ENCODE results near the gene DYNC1LI1.

The DYNC1LI1 gene

GRCh38 chr3:32557640-32558352 is 12.9 kb downstream of the DYNC1LI1 start:
- DNase-seq (ENCODE audit: low read depth): no peak
- no peak overlapping the region for H3K4me3 ChIP-seq (ENCODE audit: low read depth, low read length)
- TF ChIP-seq, protein P1, sequence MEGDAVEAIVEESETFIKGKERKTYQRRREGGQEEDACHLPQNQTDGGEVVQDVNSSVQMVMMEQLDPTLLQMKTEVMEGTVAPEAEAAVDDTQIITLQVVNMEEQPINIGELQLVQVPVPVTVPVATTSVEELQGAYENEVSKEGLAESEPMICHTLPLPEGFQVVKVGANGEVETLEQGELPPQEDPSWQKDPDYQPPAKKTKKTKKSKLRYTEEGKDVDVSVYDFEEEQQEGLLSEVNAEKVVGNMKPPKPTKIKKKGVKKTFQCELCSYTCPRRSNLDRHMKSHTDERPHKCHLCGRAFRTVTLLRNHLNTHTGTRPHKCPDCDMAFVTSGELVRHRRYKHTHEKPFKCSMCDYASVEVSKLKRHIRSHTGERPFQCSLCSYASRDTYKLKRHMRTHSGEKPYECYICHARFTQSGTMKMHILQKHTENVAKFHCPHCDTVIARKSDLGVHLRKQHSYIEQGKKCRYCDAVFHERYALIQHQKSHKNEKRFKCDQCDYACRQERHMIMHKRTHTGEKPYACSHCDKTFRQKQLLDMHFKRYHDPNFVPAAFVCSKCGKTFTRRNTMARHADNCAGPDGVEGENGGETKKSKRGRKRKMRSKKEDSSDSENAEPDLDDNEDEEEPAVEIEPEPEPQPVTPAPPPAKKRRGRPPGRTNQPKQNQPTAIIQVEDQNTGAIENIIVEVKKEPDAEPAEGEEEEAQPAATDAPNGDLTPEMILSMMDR (IDR thresholded peaks at IDR 0.05; ENCODE audit: low read depth, low read length, missing control alignments): no peak

DNA sequence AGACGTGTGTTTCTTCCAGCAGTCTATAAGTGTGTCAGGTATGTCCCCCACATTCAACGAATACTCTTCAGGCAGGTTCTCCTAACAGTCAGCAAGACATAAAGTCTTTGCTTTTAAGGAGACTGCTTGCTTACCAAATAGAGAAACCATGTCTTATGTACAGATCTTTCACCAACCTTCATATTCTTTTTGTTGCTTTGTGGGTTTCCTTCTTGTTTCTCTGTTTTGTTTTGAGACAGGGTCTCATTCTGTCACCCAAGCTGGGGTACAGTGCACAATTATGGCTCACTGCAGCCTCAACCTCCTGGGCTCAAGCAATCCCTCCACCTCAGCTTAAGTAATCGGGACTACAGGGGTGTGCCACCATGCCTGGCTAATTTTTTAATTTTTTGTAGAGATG is 14.3 kb downstream of the DYNC1LI1 start:
- TF ChIP-seq, protein P1 (IDR thresholded peaks at IDR 0.05; ENCODE audit: low read depth, low read length, missing control alignments): no peak
- no peak for DNase-seq (ENCODE audit: low read depth)
- H3K4me3 ChIP-seq (ENCODE audit: low read depth, low read length): no peak overlapping the region

DNA sequence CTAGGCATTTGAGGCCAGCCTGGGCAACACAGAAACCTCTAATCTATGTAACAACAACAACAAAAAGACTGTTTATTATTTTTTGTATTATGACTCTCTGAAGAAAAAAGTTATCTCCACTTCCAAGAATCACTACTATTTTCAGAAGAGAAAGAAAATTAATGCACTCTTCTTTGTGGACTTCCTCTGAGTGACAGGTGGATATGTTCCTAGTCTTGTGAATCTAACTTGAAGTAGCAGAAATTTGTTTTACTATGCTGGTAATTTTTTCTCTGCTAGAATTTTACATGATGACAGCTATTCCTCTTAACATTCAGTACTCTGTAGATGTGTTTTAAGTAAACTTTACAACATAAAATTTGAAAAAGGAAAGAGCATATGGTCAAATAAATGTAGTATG is 16.7 kb downstream of the DYNC1LI1 start:
- TF ChIP-seq, protein P1 (IDR thresholded peaks at IDR 0.05; ENCODE audit: low read depth, low read length, missing control alignments): no peak
- no peak overlapping the region for H3K4me3 ChIP-seq (ENCODE audit: low read depth, low read length)
- DNase-seq (ENCODE audit: low read depth): no peak

DNA sequence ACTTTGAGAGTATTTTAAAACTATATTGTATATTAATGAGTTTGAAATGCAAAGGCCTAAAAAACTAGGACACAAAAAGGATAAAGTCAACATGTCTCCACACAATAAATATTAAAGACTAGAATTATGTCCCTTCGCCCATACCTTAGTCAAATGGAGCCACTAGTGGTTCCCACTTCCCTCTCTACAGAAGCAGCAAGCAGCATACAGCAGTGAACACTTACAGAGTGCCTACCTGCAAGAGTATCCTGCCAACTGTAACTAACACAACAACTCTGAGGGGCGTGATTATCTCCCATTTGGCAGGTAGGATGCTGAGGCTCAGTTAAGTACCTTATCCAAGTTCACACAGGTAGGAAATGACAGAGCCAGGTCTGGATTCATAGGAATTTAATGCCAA is 17.2 kb downstream of the DYNC1LI1 start:
- no peak overlapping the region for H3K4me3 ChIP-seq (ENCODE audit: low read depth, low read length)
- TF ChIP-seq, protein P1 (IDR thresholded peaks at IDR 0.05; ENCODE audit: low read depth, low read length, missing control alignments): no peak
- DNase-seq (ENCODE audit: low read depth): no peak

DNA sequence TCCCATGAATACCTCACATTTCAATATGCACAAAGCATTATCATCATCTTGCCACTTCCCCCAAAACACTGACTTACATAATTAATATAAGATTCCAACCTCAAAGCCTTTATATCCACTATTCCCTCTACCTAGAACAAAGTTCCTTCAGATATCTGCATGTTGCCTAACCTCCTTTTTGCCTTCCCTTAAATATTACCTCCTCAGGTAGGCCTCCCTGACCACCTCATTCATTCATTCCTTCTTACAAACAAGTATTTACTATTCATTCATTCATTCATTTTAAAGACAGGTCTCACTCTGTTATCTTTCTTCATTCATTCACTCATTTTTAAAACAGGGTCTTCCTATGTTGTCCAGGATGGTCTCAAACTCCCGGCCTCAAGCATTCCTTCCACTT is 18.6 kb downstream of the DYNC1LI1 start:
- no peak for DNase-seq (ENCODE audit: low read depth)
- no peak overlapping the region for H3K4me3 ChIP-seq (ENCODE audit: low read depth, low read length)
- TF ChIP-seq, protein P1 (IDR thresholded peaks at IDR 0.05; ENCODE audit: low read depth, low read length, missing control alignments): no peak

DNA sequence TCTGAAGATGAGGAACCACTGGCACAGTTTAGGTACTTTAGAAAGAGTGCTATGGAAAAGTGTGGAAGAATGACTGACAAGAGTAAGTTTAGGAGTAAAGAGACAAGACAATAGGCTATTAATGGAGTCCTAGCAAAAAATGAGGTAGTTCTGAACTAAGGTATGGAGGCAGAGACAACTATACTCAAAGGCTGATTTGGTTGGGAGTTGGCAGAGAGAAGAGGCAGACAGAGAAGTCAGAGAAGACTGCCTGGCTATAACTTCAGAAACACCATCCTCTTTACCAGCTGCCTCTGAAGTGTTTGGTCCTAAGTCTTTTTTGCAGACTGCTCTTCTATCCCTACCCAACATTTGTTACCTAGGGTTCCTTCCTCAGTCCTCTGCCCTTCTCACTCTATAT is 19.2 kb downstream of the DYNC1LI1 start:
- no peak overlapping the region for H3K4me3 ChIP-seq (ENCODE audit: low read depth, low read length)
- TF ChIP-seq, protein P1 (IDR thresholded peaks at IDR 0.05; ENCODE audit: low read depth, low read length, missing control alignments): no peak
- DNase-seq (ENCODE audit: low read depth): no peak

DNA sequence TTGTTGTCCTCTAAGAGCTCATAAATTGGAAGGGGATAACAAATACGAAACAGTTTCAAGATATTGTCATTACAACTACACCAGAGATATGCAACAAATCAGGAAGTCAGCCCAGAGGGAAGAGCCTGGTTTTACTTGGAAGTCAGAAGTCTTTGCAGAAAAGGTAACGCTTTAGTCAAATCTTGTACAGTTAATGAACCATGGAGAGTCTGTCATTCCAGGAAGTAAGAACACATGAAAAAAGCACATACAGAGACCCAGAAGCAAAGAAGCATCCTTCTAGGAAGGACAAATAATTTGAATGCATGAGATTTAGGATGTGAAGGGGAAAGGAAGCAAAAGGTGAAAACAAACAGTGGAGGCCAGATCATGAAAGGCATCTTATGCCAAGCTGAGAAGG is 19.6 kb downstream of the DYNC1LI1 start:
- TF ChIP-seq, protein P1 (IDR thresholded peaks at IDR 0.05; ENCODE audit: low read depth, low read length, missing control alignments): no peak
- H3K4me3 ChIP-seq (ENCODE audit: low read depth, low read length): no peak overlapping the region
- no peak for DNase-seq (ENCODE audit: low read depth)

Data from GM12864 (cell line).